Ureter (tissue), 1 donor: ENCODE measurements around the gene CEACAM7. TPM values are rescaled to one million over a fixed set of nuclear protein-coding genes. Genes with fewer than 3 reads are reported as not detected.
"Not testable (repeated sequence)": the region's sequence is repeated elsewhere in the genome, so short reads cannot be mapped to it uniquely, and the experiment has no call there.

ENCODE experiments used
- DNase-seq: peaks from one replicate; pipeline ENCODE4 v3.0.0-alpha.2; 2020; ENCODE audit warnings: low spot score
- total RNA-seq: library from RNA; stranded (reverse); gene quantifications from one replicate; pipeline ENCODE4 v1.2.4, GENCODE V29; 2023
- donor health status: DM: yes; HTN: yes; CAD: no.

Gene CEACAM7
- total RNA-seq, 1 donor from 2014 or later: 0.36 TPM

- no peak for DNase-seq
Measured at GRCh38 chr19:41657157-41657556, 30.9 kb downstream of the CEACAM7 start.

- not testable (repeated sequence) for DNase-seq
Measured at GRCh38 chr19:41656756-41657155, 31.3 kb downstream of the CEACAM7 start.

- DNase-seq: no peak
Measured at GRCh38 chr19:41652250-41652649, 35.8 kb downstream of the CEACAM7 start.

- DNase-seq: no peak
Measured at GRCh38 chr19:41649827-41650226, 38.2 kb downstream of the CEACAM7 start.

GRCh38 chr19:41646589-41647204 lies 41.4 kb downstream of the CEACAM7 start:
- DNase-seq: no peak

- DNase-seq: peak; percentile 66
Measured at GRCh38 chr19:41641879-41642485, 46.1 kb downstream of the CEACAM7 start.

GRCh38 chr19:41638641-41639081 lies 49.4 kb downstream of the CEACAM7 start:
- DNase-seq: no peak

- no peak for DNase-seq
Measured at GRCh38 chr19:41637484-41637883, 50.6 kb downstream of the CEACAM7 start.

GRCh38 chr19:41627966-41628675 lies 59.9 kb downstream of the CEACAM7 start:
- no peak for DNase-seq

- DNase-seq: no peak
Measured at GRCh38 chr19:41626877-41627276, 61.2 kb downstream of the CEACAM7 start, which contains the start of gene CEACAM4. Gene CEACAM4, minus strand, starts transcription at chr19:41627074. Its CDS starts 111 bp downstream, at chr19:41626963.

GRCh38 chr19:41626278-41626677 lies 61.8 kb downstream of the CEACAM7 start:
- DNase-seq: no peak

- no peak for DNase-seq
Measured at GRCh38 chr19:41624937-41625336, 63.1 kb downstream of the CEACAM7 start.

GRCh38 chr19:41624515-41624914 lies 63.6 kb downstream of the CEACAM7 start:
- no peak for DNase-seq

GRCh38 chr19:41623360-41623759 lies 64.7 kb downstream of the CEACAM7 start:
- no peak for DNase-seq

Other genes with a start within 250 kb of the CEACAM7 start
- 33.6 TPM for gene DMAC2, start 248.4 kb downstream of the CEACAM7 start, total RNA-seq
- gene ERICH4, start 245.1 kb downstream of the CEACAM7 start, total RNA-seq: not detected
- 3.6 TPM for gene CEACAM21, start 112.1 kb downstream of the CEACAM7 start, total RNA-seq
- gene CEACAM4, start 61.2 kb downstream of the CEACAM7 start, total RNA-seq: 2.4 TPM
- 0.36 TPM for gene CEACAM5, start 20.4 kb upstream of the CEACAM7 start, total RNA-seq
- gene CEACAM6, start 67.3 kb upstream of the CEACAM7 start, total RNA-seq: 0.86 TPM
- not detected for gene CEACAM3, start 108.3 kb upstream of the CEACAM7 start, total RNA-seq
- not detected for gene LYPD4, start 156.4 kb upstream of the CEACAM7 start, total RNA-seq
- gene DMRTC2, start 156.8 kb upstream of the CEACAM7 start, total RNA-seq: not detected
- 1,844 TPM for gene RPS19, start 172.0 kb upstream of the CEACAM7 start, total RNA-seq
- 3.7 TPM for gene CD79A, start 189.0 kb upstream of the CEACAM7 start, total RNA-seq
- gene ARHGEF1, start 194.9 kb upstream of the CEACAM7 start, total RNA-seq: 120 TPM
- gene ERFL, start 240.2 kb upstream of the CEACAM7 start, total RNA-seq: 0.36 TPM